Rectal smooth muscle tissue (tissue), 1 donor: ENCODE measurements around the gene KREMEN2.

Source experiments
- H3K27ac ChIP-seq: one replicate; pipeline ENCODE4 v1.7.0; 2013; ENCODE audit warnings: low read depth, low read length, inconsistent platforms
- H3K27me3 ChIP-seq: one replicate; pipeline ENCODE4 v1.7.0; 2013; ENCODE audit warnings: low read length; ENCODE audit not compliant: control insufficient read depth, insufficient read depth
- H3K36me3 ChIP-seq: one replicate; pipeline ENCODE4 v1.7.0; 2013; ENCODE audit warnings: low read length; ENCODE audit not compliant: control insufficient read depth, insufficient read depth
- H3K4me1 ChIP-seq: one replicate; pipeline ENCODE4 v1.7.0; 2013; ENCODE audit warnings: low read length; ENCODE audit not compliant: control insufficient read depth, insufficient read depth
- H3K4me3 ChIP-seq: one replicate; pipeline ENCODE4 v1.7.0; 2013; ENCODE audit warnings: low read length
- H3K9ac ChIP-seq: one replicate; pipeline ENCODE4 v1.7.0; 2013; ENCODE audit warnings: low read length

Gene KREMEN2

GRCh38 chr16:2979669-2980226 lies 15.7 kb downstream of the KREMEN2 start:
- no peak overlapping the region for H3K9ac ChIP-seq
- peak overlapping the region; percentile 57 for H3K4me3 ChIP-seq
- H3K36me3 ChIP-seq: no peaks in the 10 kb centered on the region
- no peaks in the 10 kb centered on the region for H3K27me3 ChIP-seq
- H3K27ac ChIP-seq: no peak overlapping the region
- peaks cover 2% of the 10 kb centered on the region for H3K4me1 ChIP-seq

DNA sequence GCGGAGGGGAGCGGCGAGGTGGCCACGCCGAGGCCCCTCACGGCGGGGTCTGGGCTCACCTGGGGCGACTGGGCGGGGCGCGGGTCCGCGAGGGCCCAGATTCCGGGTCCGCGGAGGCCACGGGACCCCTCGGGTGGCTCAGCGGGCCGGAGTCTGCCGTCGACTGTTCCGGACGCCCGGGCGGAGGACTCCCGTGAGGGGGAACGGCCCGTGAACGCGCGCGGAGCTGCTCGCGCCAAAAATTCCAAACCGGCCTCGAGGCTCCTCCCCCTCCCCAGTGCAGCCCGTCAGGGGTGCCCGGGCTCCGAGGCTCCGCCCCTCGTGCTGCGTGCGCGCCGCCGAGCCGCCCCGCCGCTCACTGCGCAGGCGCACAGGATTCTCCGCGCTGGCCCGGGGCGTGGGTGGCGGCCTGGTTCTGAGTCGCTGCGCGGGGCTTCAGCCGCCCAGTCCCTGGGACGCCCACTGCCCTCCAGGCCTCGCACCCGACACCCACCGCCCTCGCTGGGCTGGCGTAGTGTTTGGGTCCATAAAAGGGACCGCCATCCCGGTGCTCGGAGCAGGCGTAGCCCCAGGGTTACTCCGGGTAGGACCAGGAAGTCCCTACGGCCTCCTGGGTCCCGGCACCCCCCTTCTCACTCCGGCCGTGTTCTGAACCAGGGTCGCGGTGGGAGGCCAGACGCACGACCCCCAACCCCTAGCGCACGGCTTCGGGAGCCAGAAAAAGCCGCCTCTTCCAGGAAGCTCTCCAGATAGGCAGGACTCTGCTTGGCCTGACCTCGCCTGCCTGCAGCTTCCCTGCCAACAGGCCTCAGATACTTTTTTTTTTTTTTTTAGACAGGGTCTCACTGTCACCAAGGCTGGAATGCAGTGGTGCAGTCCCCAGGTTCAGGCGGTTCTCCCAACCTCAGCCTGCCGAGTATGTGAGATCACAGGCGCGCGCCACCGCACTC lies 16.4 kb downstream of the KREMEN2 start, which contains the start of gene PKMYT1:
PKMYT1 (minus strand) TSS at position 220 of the 950 bp plus-strand sequence. CDS start 789 bp downstream, outside the sequence.
- Histone ChIP-seq H3K9ac (peak within 1 kb of the TSS; percentile 98), H3K27ac (peak within 1 kb of the TSS; percentile 88), H3K36me3 (no peaks in the 10 kb centered on the region), H3K4me3 (peak within 1 kb of the TSS; percentile 98), H3K27me3 (no peaks in the 10 kb centered on the region), H3K4me1 (peaks cover 2% of the 10 kb centered on the region)

DNA sequence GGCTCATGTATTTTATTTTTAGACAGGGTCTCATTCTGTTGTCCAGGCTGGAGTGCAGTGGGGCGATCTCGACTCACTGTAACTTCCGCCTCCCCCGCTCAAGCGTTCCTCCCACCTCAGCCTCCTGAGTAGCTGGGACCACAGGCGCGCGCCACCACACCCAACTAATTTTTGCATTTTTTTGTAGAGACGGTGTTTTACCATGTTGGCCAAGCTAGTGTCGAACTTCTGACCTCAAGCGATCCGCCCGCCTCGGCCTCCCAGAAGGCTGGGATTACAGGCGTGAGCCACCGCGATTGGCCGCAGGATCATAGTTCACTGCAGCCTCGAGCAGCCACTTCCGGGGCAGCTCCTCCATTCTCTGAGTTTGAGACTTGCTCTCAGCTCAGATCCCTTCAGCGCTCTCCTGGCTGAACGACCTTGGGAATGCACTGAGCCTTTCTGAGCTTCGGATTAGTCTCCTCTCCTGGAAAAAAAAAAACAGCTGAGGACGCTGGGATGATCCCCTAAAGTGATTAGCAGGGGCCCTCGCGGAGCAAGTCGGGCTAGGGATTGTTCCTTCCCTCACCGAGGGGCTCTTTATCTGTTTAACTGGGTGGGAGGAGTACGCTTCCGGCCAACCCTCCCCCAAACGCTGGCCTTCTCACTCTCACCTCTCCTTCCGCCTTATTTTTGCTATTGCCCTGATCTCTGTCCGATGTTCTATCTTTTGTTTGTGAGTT lies 17.3 kb downstream of the KREMEN2 start:
- no peak overlapping the region for H3K4me3 ChIP-seq

GRCh38 chr16:2981899-2982250 lies 17.8 kb downstream of the KREMEN2 start:
- Histone ChIP-seq H3K36me3 (no peaks in the 10 kb centered on the region), H3K9ac (no peak overlapping the region), H3K27ac (no peak overlapping the region), H3K4me3 (no peak overlapping the region), H3K27me3 (no peaks in the 10 kb centered on the region), H3K4me1 (peaks cover 2% of the 10 kb centered on the region)

More for the DNA sequence above, 17.3 kb downstream of the KREMEN2 start:
- Histone ChIP-seq H3K9ac (no peak overlapping the region), H3K27me3 (no peaks in the 10 kb centered on the region), H3K4me1 (peaks cover 2% of the 10 kb centered on the region), H3K27ac (no peak overlapping the region), H3K36me3 (no peaks in the 10 kb centered on the region)

GRCh38 chr16:2982402-2982801 lies 18.3 kb downstream of the KREMEN2 start:
- Histone ChIP-seq H3K4me1 (peaks cover 2% of the 10 kb centered on the region), H3K27ac (no peak overlapping the region), H3K9ac (no peak overlapping the region), H3K4me3 (no peak overlapping the region), H3K36me3 (no peaks in the 10 kb centered on the region), H3K27me3 (no peaks in the 10 kb centered on the region)

GRCh38 chr16:2983706-2984136 lies 19.6 kb downstream of the KREMEN2 start:
- Histone ChIP-seq H3K27ac (no peak overlapping the region), H3K36me3 (no peaks in the 10 kb centered on the region), H3K4me1 (peaks cover 2% of the 10 kb centered on the region), H3K4me3 (peak overlapping the region; percentile 27), H3K9ac (no peak overlapping the region), H3K27me3 (no peaks in the 10 kb centered on the region)

- H3K27me3 ChIP-seq: no peaks in the 10 kb centered on the region
- H3K9ac ChIP-seq: no peak overlapping the region
- H3K36me3 ChIP-seq: no peaks in the 10 kb centered on the region
- H3K27ac ChIP-seq: no peak overlapping the region
- no peak overlapping the region for H3K4me3 ChIP-seq
- no peaks in the 10 kb centered on the region for H3K4me1 ChIP-seq
Measured at GRCh38 chr16:2985462-2985861, 21.4 kb downstream of the KREMEN2 start.

DNA sequence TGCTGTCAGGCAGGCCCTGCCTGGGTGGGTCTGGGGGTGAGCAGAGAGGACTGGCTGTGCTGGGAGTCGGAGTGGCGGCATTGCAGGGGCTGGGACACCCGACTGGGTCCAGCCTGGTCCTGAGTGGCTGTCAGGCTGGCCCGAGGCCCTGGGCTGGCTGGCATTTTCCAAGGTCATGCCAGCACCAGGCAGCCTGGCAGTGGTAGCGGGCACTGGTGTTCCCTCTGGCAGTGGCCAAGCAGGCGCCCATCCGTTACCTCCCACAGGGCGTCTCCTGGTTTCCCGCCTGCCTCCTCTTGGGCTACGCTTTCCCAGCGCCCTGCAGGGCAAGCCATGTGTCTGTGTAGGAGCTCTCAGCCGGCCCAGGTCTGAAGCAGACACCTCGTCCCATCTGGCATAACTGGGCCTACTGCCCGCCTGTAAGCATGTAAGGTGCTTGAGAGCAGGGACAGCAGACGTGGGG lies 21.8 kb downstream of the KREMEN2 start:
- no peak overlapping the region for H3K27ac ChIP-seq
- no peak overlapping the region for H3K9ac ChIP-seq
- no peaks in the 10 kb centered on the region for H3K36me3 ChIP-seq
- no peak overlapping the region for H3K4me3 ChIP-seq
- H3K4me1 ChIP-seq: no peaks in the 10 kb centered on the region
- no peaks in the 10 kb centered on the region for H3K27me3 ChIP-seq

DNA sequence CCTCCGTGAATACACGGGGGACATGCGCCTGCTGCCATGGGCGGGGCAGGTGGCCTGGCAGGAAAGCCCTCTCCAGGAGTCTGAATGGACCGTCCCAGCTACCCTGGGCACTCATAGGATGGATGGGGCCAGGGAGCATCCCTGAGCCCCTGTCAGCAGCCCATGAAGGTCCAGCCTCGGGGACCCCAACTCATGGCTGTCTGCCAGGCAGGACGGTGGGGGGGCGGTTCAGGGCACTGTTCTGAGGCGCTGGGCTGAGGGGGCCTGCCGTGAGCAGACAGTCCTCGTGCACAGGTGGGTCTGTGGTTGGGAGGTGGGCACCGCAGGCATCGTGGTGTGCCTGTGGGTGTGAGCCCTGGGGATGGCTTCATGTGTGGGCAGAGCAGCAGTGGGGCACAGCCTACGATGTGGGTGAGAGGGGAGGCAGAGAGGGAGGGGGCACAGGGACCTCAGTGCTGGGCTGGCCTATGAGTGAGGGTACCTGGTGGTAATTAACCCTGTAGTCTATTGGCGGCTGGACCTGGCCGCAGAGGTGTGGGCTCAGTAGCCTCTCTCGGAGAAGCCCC lies 22.6 kb downstream of the KREMEN2 start:
- H3K9ac ChIP-seq: no peak overlapping the region
- H3K36me3 ChIP-seq: no peaks in the 10 kb centered on the region
- H3K27ac ChIP-seq: no peak overlapping the region
- H3K4me3 ChIP-seq: no peak overlapping the region
- no peaks in the 10 kb centered on the region for H3K27me3 ChIP-seq
- no peaks in the 10 kb centered on the region for H3K4me1 ChIP-seq

GRCh38 chr16:2987286-2987685 lies 23.2 kb downstream of the KREMEN2 start:
- no peak overlapping the region for H3K27ac ChIP-seq
- H3K27me3 ChIP-seq: no peaks in the 10 kb centered on the region
- no peak overlapping the region for H3K4me3 ChIP-seq
- H3K9ac ChIP-seq: no peak overlapping the region
- no peaks in the 10 kb centered on the region for H3K36me3 ChIP-seq
- no peaks in the 10 kb centered on the region for H3K4me1 ChIP-seq

GRCh38 chr16:2987833-2988232 lies 23.8 kb downstream of the KREMEN2 start:
- Histone ChIP-seq H3K27ac (no peak overlapping the region), H3K27me3 (no peaks in the 10 kb centered on the region), H3K36me3 (no peaks in the 10 kb centered on the region), H3K4me3 (no peak overlapping the region), H3K4me1 (no peaks in the 10 kb centered on the region), H3K9ac (no peak overlapping the region)

- Histone ChIP-seq H3K36me3 (no peaks in the 10 kb centered on the region), H3K4me3 (no peak overlapping the region), H3K27ac (no peak overlapping the region), H3K4me1 (no peaks in the 10 kb centered on the region), H3K27me3 (no peaks in the 10 kb centered on the region), H3K9ac (no peak overlapping the region)
Measured at GRCh38 chr16:2988590-2989099, 24.6 kb downstream of the KREMEN2 start.
